AG08395 (cell line): ENCODE results near the gene IQGAP2.

Experiments used
- DNase-seq: peaks from one replicate; pipeline ENCODE4 v3.0.0; 2012; ENCODE audit warnings: mixed read lengths, low spot score

IQGAP2 gene

GRCh38 chr5:76689321-76690036 lies 286.4 kb downstream of the IQGAP2 start:
- peak; percentile 73 for DNase-seq

GRCh38 chr5:76690037-76690679 lies 287.1 kb downstream of the IQGAP2 start:
- no peak for DNase-seq

GRCh38 chr5:76690704-76691466 lies 287.8 kb downstream of the IQGAP2 start:
- DNase-seq, result no peak

GRCh38 chr5:76691467-76692273 lies 288.6 kb downstream of the IQGAP2 start:
- DNase-seq, result no peak

GRCh38 chr5:76692274-76692540 lies 289.1 kb downstream of the IQGAP2 start:
- DNase-seq, result no peak

- no peak for DNase-seq
Measured at GRCh38 chr5:76692651-76693050, 289.6 kb downstream of the IQGAP2 start.

- no peak for DNase-seq
Measured at GRCh38 chr5:76693141-76693540, 290.1 kb downstream of the IQGAP2 start.

GRCh38 chr5:76694317-76694716 lies 291.2 kb downstream of the IQGAP2 start:
- no peak for DNase-seq

- DNase-seq, result no peak
Measured at GRCh38 chr5:76695346-76695745, 292.3 kb downstream of the IQGAP2 start.

- no peak for DNase-seq
Measured at GRCh38 chr5:76696251-76696650, 293.2 kb downstream of the IQGAP2 start.

- DNase-seq, result no peak
Measured at GRCh38 chr5:76697670-76698069, 294.6 kb downstream of the IQGAP2 start.

- no peak for DNase-seq
Measured at GRCh38 chr5:76700571-76700970, 297.5 kb downstream of the IQGAP2 start.

GRCh38 chr5:76701298-76701697 lies 298.2 kb downstream of the IQGAP2 start:
- DNase-seq, result peak; percentile 38

GRCh38 chr5:76703707-76704106 lies 300.6 kb downstream of the IQGAP2 start:
- no peak for DNase-seq

- DNase-seq, result no peak
Measured at GRCh38 chr5:76704131-76704663, 301.1 kb downstream of the IQGAP2 start.

- no peak for DNase-seq
Measured at GRCh38 chr5:76705574-76705973, 302.5 kb downstream of the IQGAP2 start.

- DNase-seq, result peak; percentile 54
Measured at GRCh38 chr5:76709762-76710161, 306.7 kb downstream of the IQGAP2 start.

GRCh38 chr5:76710991-76711390 lies 307.9 kb downstream of the IQGAP2 start:
- DNase-seq, result peak; percentile 31

- DNase-seq, result no peak
Measured at GRCh38 chr5:76714751-76715485, 311.8 kb downstream of the IQGAP2 start.

- DNase-seq, result no peak
Measured at GRCh38 chr5:76715486-76715735, 312.3 kb downstream of the IQGAP2 start.

GRCh38 chr5:76715736-76716455 lies 312.8 kb downstream of the IQGAP2 start, which contains the start of gene F2R:
Gene F2R, plus strand, starts transcription at chr5:76716126. Its CDS starts 182 bp downstream, at chr5:76716308.
- peak; percentile 36 for DNase-seq
